ENCODE data around the gene HECA.

DNA sequence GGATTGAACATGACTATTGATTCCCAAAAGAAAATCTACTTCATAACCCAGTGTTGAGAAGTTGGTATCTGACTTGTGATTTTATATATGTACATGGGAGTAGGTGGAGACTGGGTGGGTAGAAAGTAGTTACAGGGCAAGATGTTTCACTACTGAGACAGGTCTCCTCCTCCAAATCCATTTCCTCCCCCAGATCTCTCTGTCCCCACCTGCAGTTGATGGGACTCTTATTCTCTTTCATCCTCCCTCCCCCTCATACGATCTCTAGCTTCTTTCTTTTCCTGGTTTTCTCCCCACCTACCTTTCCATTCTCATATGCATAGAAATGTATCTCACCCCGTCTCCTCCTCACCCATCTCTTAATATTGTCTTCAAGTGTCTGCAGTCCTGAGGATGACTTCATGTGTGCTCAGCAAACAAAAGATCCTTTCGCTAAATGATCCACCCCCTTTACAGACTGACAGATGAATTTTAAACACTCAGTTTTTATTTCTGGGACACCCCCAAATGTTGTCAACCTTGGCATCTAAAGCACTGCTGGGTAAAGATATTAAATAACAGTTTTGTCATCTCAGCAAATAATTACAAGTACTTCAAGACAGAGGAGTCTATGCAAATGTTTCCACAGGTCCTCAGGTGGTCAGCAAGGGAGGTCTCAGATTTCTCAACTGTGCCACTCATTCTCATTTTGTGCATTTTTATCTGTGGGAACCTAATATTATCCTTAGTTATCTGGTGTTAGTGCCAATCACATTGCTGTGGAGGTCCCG lies 18.7 kb upstream of the HECA start:
- no peak for TF ChIP-seq YY1 (IDR thresholded peaks at IDR 0.05; ENCODE audit: insufficient read depth, insufficient read length)
- no peak for TF ChIP-seq SUZ12 (IDR thresholded peaks at IDR 0.05; ENCODE audit: extremely low read depth, insufficient read depth, insufficient read length)

Measured in NT2/D1 (cell line).